GM19239 (cell line): Measurements from ENCODE around the gene EVPL.

Experiments used
- DNase-seq: peaks from one replicate; pipeline ENCODE4 v3.0.0; 2011; ENCODE audit warnings: low spot score; ENCODE audit not compliant: insufficient read length
- FAIRE-seq: peaks from 2 replicates; lab custom pipeline; 2011; peaks lifted over from hg19 to GRCh38; lab: Jason Lieb, UNC

EVPL gene

GRCh38 chr17:76019833-76020467 is 7.2 kb downstream of the EVPL start:
- no peak for FAIRE-seq
- DNase-seq = no peak

GRCh38 chr17:76018801-76019200 is 8.3 kb downstream of the EVPL start:
- FAIRE-seq (no peak), DNase-seq (no peak)

- no peak for FAIRE-seq
- DNase-seq = no peak
Measured at GRCh38 chr17:76018340-76018680, 8.8 kb downstream of the EVPL start.

- no peak for FAIRE-seq
- no peak for DNase-seq
Measured at GRCh38 chr17:76017481-76018339, 9.4 kb downstream of the EVPL start.

- FAIRE-seq = no peak
- DNase-seq = no peak
Measured at GRCh38 chr17:76014925-76015261, 12.2 kb downstream of the EVPL start.

GRCh38 chr17:76014100-76014924 is 12.8 kb downstream of the EVPL start:
- peak; percentile 99 for DNase-seq
- FAIRE-seq = peak; percentile 45

GRCh38 chr17:76013377-76013932 is 13.7 kb downstream of the EVPL start:
- no peak for DNase-seq
- no peak for FAIRE-seq

GRCh38 chr17:76011951-76012350 is 15.2 kb downstream of the EVPL start:
- FAIRE-seq (no peak), DNase-seq (no peak)

GRCh38 chr17:76009969-76010661 is 17.0 kb downstream of the EVPL start:
- DNase-seq (no peak), FAIRE-seq (no peak)

- no peak for DNase-seq
- no peak for FAIRE-seq
Measured at GRCh38 chr17:76009447-76009846, 17.7 kb downstream of the EVPL start.

GRCh38 chr17:76008630-76009425 is 18.3 kb downstream of the EVPL start:
- no peak for FAIRE-seq
- DNase-seq = no peak

GRCh38 chr17:76008208-76008607 is 18.9 kb downstream of the EVPL start:
- no peak for DNase-seq
- no peak for FAIRE-seq

GRCh38 chr17:76007850-76008165 is 19.3 kb downstream of the EVPL start:
- no peak for FAIRE-seq
- no peak for DNase-seq

GRCh38 chr17:76007131-76007849 is 19.8 kb downstream of the EVPL start:
- no peak for DNase-seq
- FAIRE-seq = no peak

GRCh38 chr17:76005263-76006149 is 21.6 kb downstream of the EVPL start:
- peak; percentile 77 for FAIRE-seq
- peak; percentile 94 for DNase-seq

- DNase-seq = no peak
- no peak for FAIRE-seq
Measured at GRCh38 chr17:76004750-76005262, 22.3 kb downstream of the EVPL start.

GRCh38 chr17:76003915-76004314 is 23.2 kb downstream of the EVPL start:
- no peak for DNase-seq
- no peak for FAIRE-seq

GRCh38 chr17:76002100-76002499 is 25.0 kb downstream of the EVPL start:
- DNase-seq (no peak), FAIRE-seq (no peak)
